Choroid plexus epithelial cell (primary cell): ENCODE measurements around the gene PAX2.

Experiments used
- DNase-seq: peaks from one replicate; pipeline ENCODE4 v3.0.0-alpha.2; 2010; ENCODE audit warnings: low read depth
- H3K4me3 ChIP-seq: 2 replicates; pipeline ENCODE4 v1.5.1; 2011; ENCODE audit warnings: low read depth, mild to moderate bottlenecking, control low read depth, low read length, moderate library complexity
- TF ChIP-seq, protein P1 (sequence below): conservative IDR thresholded peaks from 2 replicates; pipeline ENCODE4 v1.5.1; 2011; ENCODE audit warnings: low read depth, mild to moderate bottlenecking, control low read depth, inconsistent platforms, low read length, moderate library complexity

PAX2 gene

GRCh38 chr10:100819424-100819823, 74.0 kb downstream of the PAX2 start:
- TF ChIP-seq, protein P1, sequence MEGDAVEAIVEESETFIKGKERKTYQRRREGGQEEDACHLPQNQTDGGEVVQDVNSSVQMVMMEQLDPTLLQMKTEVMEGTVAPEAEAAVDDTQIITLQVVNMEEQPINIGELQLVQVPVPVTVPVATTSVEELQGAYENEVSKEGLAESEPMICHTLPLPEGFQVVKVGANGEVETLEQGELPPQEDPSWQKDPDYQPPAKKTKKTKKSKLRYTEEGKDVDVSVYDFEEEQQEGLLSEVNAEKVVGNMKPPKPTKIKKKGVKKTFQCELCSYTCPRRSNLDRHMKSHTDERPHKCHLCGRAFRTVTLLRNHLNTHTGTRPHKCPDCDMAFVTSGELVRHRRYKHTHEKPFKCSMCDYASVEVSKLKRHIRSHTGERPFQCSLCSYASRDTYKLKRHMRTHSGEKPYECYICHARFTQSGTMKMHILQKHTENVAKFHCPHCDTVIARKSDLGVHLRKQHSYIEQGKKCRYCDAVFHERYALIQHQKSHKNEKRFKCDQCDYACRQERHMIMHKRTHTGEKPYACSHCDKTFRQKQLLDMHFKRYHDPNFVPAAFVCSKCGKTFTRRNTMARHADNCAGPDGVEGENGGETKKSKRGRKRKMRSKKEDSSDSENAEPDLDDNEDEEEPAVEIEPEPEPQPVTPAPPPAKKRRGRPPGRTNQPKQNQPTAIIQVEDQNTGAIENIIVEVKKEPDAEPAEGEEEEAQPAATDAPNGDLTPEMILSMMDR = no peak
- H3K4me3 ChIP-seq = no peak overlapping the region
- DNase-seq = no peak

GRCh38 chr10:100823194-100823593, 77.8 kb downstream of the PAX2 start:
- TF ChIP-seq, protein P1 = no peak
- no peak overlapping the region for H3K4me3 ChIP-seq
- no peak for DNase-seq

DNA sequence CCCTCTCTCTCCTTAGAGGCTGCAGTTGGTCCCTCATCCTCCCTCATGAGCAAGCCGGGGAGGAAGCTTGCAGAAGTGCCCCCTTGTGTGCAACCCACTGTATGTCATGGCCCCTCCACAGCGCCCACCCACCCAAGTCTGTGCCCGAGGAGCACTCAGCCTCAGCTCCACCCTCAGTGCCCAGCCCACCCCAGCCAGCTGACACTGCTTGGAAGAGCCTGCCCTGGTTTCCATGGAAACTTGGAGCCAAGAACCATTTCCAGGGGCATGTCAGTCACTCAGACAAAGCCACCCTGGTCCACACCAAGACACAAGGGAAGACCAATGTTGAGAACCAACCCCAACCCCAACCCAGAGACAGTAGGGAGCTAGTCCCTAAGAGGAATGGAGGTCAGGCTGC, 79.5 kb downstream of the PAX2 start:
- no peak for DNase-seq
- TF ChIP-seq, protein P1 = no peak
- H3K4me3 ChIP-seq = no peak overlapping the region

- TF ChIP-seq, protein P1 = no peak
- no peak for DNase-seq
- H3K4me3 ChIP-seq = no peak overlapping the region
Observed at GRCh38 chr10:100825325-100825875, 80.0 kb downstream of the PAX2 start.

DNA sequence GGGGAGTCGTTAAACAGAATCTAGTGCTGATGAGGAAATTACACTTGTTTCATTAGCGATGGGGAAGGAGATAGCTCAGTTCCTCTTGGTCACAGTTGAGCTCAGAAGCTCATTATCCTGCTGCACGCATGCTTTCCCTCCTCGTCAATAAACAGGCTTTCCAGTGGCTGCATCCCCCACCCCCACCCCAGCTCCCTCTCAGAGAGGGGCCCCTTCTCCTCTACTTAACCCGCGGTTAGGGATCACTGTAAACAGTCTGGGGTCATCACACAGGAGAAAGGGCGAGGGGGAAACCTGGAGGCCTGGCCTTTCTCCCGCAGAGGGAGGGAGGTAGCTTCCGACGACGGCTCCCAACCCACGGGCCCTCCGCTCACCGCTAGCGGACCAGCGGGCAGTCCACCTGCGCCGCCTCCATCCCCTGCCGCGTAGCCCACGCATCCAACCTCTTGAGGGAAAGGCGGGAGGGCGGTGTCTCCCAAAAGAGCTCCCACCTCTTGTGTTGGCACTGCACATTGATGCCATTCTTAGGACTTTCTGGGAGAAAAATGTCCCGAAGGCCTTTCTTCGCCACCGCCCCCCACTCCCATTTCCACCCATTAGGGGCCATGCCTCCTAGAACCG, 80.8 kb downstream of the PAX2 start:
- no peak overlapping the region for H3K4me3 ChIP-seq
- TF ChIP-seq, protein P1 = no peak
- DNase-seq = no peak

GRCh38 chr10:100826661-100826982, 81.2 kb downstream of the PAX2 start:
- no peak for DNase-seq
- H3K4me3 ChIP-seq = no peak overlapping the region

More at GRCh38 chr10:100826661-100826982, 81.2 kb downstream of the PAX2 start:
- TF ChIP-seq, protein P1 = no peak
